Right atrium auricular region (tissue), 2 donors: ENCODE measurements around the gene ASXL1. TPM values are rescaled to one million over a fixed set of nuclear protein-coding genes. Genes with fewer than 3 reads are reported as not detected.

Source experiments
- DNase-seq: peaks from one replicate; pipeline ENCODE4 v3.0.0-alpha.2; 2019; ENCODE audit warnings: low spot score
- H3K27ac ChIP-seq, 2 donors: fragments of 200-600 bp; sonication (generic); 1 replicate in 1 of 2; 2 replicates in 1 of 2; pipeline ENCODE4 v1.5.1; 2016 to 2019
- H3K27me3 ChIP-seq, 2 donors: fragments of 200-600 bp; sonication (generic); one replicate each; pipeline versions ENCODE4 v1.5.1 to v1.6.0; 2017 to 2019
- H3K36me3 ChIP-seq: fragments of 200-600 bp; sonication (generic); one replicate; pipeline ENCODE4 v1.5.1; 2016
- H3K4me1 ChIP-seq, 2 donors: fragments of 200-600 bp; sonication (generic); one replicate each; pipeline versions ENCODE4 v1.5.1 to v1.6.0; 2017 to 2019
- H3K4me3 ChIP-seq, 2 donors: fragments of 200-600 bp; sonication (generic); 1 replicate in 1 of 2; 2 replicates in 1 of 2; pipeline ENCODE4 v1.5.1; 2017 to 2019; ENCODE audit warnings: mild to moderate bottlenecking in 1 of 2, moderate library complexity in 1 of 2
- H3K9me3 ChIP-seq, 2 donors: fragments of 200-600 bp; sonication (generic); one replicate each; pipeline ENCODE4 v1.5.1; 2019
- total RNA-seq, 2 donors: library from RNA; depleted of rRNA; stranded (reverse); fragments of >200 nt; gene quantifications; one replicate each; pipeline ENCODE4 v1.1.0, GENCODE V29; 2016
- TF ChIP-seq, protein P1 (sequence below), 2 donors: fragments of 200-600 bp; sonication (generic); IDR thresholded peaks; one replicate each; pipeline ENCODE4 v1.5.1; 2019; ENCODE audit warnings: antibody characterized with exemption in 2 of 2

ASXL1 gene
- 10 to 100 TPM; 15.9 to 30.5 TPM for total RNA-seq

DNA sequence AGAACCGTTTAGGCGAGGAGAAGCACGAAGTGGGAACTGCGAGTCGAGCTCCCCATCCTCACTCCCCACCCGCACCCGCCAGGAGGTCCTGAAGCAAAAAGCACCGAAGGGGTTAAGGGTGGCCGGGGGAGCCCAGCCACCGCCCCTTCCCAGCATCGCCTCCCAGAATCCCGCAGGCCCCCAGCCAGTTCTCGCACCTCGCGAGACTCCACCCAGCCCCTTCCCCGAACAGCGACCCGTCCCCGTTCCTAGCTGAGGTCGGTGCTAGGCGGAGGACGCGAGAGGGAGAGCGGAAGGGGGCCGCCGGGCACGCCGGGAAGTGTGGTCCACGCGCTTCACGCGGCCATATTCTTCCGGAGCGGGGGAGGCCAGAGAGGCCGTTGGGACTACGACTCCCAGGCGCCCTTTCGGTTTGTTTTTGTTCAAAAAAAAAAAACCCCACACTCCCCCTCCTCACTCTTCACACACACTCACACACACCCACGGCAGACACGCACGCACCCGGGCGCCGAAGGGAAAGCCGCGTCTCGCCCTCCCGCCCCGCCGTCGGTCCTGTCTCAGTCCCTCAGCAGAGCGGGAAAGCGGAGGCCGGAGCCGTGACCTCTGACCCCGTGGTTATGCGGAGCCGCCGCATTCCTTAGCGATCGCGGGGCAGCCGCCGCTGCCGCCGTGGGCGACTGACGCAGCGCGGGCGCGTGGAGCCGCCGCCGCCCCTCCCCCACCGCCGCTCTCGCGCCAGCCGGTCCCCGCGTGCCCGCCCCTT, at the start of gene ASXL1:
ASXL1 (plus strand) TSS at position 463 of the 763 bp plus-strand sequence. CDS start 445 bp downstream, outside the sequence.
- Histone ChIP-seq H3K36me3 (no peaks in the 10 kb centered on the region), H3K4me1 (peaks cover 0 to 51% of the 10 kb centered on the region in 2 donors), H3K27ac (peak within 1 kb of the TSS; percentile 95 to 98), H3K4me3 (peak within 1 kb of the TSS; percentile 90 to 94), H3K27me3 (no peaks in the 10 kb centered on the region), H3K9me3 (no peaks in the 10 kb centered on the region)
- TF ChIP-seq, protein P1, sequence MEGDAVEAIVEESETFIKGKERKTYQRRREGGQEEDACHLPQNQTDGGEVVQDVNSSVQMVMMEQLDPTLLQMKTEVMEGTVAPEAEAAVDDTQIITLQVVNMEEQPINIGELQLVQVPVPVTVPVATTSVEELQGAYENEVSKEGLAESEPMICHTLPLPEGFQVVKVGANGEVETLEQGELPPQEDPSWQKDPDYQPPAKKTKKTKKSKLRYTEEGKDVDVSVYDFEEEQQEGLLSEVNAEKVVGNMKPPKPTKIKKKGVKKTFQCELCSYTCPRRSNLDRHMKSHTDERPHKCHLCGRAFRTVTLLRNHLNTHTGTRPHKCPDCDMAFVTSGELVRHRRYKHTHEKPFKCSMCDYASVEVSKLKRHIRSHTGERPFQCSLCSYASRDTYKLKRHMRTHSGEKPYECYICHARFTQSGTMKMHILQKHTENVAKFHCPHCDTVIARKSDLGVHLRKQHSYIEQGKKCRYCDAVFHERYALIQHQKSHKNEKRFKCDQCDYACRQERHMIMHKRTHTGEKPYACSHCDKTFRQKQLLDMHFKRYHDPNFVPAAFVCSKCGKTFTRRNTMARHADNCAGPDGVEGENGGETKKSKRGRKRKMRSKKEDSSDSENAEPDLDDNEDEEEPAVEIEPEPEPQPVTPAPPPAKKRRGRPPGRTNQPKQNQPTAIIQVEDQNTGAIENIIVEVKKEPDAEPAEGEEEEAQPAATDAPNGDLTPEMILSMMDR (IDR thresholded peaks at IDR 0.05): no peak
- peak; percentile 96 for DNase-seq

- H3K9me3 ChIP-seq: no peaks in the 10 kb centered on the region
- no peak overlapping the region for H3K4me3 ChIP-seq
- no peaks in the 10 kb centered on the region for H3K4me1 ChIP-seq
- DNase-seq: no peak
- H3K27me3 ChIP-seq: no peaks in the 10 kb centered on the region
- H3K27ac ChIP-seq: no peak overlapping the region
- H3K36me3 ChIP-seq: peaks cover 32% of the 10 kb centered on the region
- TF ChIP-seq, protein P1 (IDR thresholded peaks at IDR 0.05): no peak
These were observed 45.3 kb upstream of the ASXL1 start for GRCh38 chr20:32312718-32313424.

DNA sequence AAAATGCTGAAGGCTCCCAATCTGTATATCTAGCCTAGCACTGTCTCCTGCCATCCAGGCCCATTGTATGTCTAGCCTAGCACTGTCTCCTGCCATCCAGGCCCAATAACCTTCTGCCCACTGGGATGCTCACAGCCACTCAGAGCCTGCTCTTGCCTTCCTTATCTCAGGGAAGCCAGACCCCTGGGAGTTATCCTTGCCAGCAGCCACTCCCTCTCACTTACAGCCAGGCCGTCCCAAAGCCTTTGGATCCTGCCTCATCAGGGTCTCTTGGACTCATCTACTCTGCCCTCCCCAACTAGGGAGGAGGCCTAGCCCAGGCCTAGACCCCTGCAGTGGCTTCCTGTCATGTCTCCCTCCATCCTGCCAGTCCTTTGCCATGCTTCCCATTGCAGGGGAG, 43.4 kb upstream of the ASXL1 start:
- TF ChIP-seq, protein P1 (IDR thresholded peaks at IDR 0.05): no peak
- Histone ChIP-seq H3K9me3 (no peaks in the 10 kb centered on the region), H3K36me3 (peaks cover 36% of the 10 kb centered on the region), H3K27ac (no peak overlapping the region), H3K4me3 (no peak overlapping the region), H3K27me3 (no peaks in the 10 kb centered on the region), H3K4me1 (no peaks in the 10 kb centered on the region)
- DNase-seq: no peak

DNA sequence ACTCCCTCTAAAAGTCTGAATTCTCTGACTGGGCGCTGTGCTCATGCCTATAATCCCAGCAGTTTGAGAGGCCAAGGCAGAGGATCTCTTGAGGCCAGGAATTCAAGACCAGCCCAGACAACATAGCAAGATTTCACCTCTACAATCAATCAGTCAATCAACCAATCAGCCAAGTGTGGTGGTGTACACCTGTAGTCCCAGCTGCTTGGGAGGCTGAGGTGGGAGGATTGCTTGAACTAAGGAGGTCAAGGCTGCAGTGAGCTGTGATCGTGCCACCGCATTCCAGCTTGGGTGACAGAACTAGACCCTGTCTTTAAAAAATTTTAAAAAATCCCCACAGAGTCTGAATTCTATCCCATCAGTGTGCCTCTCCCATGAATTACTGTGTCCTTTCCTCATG, 42.7 kb upstream of the ASXL1 start:
- no peaks in the 10 kb centered on the region for H3K4me1 ChIP-seq
- no peak overlapping the region for H3K4me3 ChIP-seq
- H3K27me3 ChIP-seq: no peaks in the 10 kb centered on the region
- TF ChIP-seq, protein P1 (IDR thresholded peaks at IDR 0.05): no peak
- DNase-seq: no peak
- peaks cover 30% of the 10 kb centered on the region for H3K36me3 ChIP-seq
- no peak overlapping the region for H3K27ac ChIP-seq
- H3K9me3 ChIP-seq: no peaks in the 10 kb centered on the region

GRCh38 chr20:32315891-32316290, 42.2 kb upstream of the ASXL1 start:
- DNase-seq: no peak

More at GRCh38 chr20:32315891-32316290, 42.2 kb upstream of the ASXL1 start:
- no peak overlapping the region for H3K27ac ChIP-seq
- no peaks in the 10 kb centered on the region for H3K4me1 ChIP-seq
- peaks cover 25% of the 10 kb centered on the region for H3K36me3 ChIP-seq
- no peak overlapping the region for H3K4me3 ChIP-seq
- H3K27me3 ChIP-seq: no peaks in the 10 kb centered on the region
- TF ChIP-seq, protein P1 (IDR thresholded peaks at IDR 0.05): no peak
- no peaks in the 10 kb centered on the region for H3K9me3 ChIP-seq
